Stimulated activated CD4-positive, alpha-beta T cell treated with anti-CD3 and anti-CD28 coated beads, Interleukin-4, amount 100 ng/mL, for 24 hours (primary cell): ENCODE data around the gene VRK3.
"Not testable (repeated sequence)": the region's sequence is repeated elsewhere in the genome, so short reads cannot be mapped to it uniquely, and the experiment has no call there.

Source experiments
- DNase-seq: peaks from one replicate; pipeline ENCODE4 v3.0.0-alpha.2; 2020

Gene VRK3

GRCh38 chr19:49986354-49986753, 38.8 kb downstream of the VRK3 start:
- no peak for DNase-seq

- DNase-seq, result no peak
Measured at GRCh38 chr19:49985871-49986270, 39.3 kb downstream of the VRK3 start.

- DNase-seq, result no peak
Measured at GRCh38 chr19:49984491-49984890, 40.7 kb downstream of the VRK3 start.

- DNase-seq, result peak; percentile 87
Measured at GRCh38 chr19:49983645-49984229, 41.4 kb downstream of the VRK3 start.

- DNase-seq, result no peak
Measured at GRCh38 chr19:49981603-49982593, 43.3 kb downstream of the VRK3 start.

- no peak for DNase-seq
Measured at GRCh38 chr19:49978324-49978723, 46.8 kb downstream of the VRK3 start.

GRCh38 chr19:49977881-49978280, 47.3 kb downstream of the VRK3 start:
- DNase-seq, result no peak

- no peak for DNase-seq
Measured at GRCh38 chr19:49977076-49977475, 48.1 kb downstream of the VRK3 start.

GRCh38 chr19:49976496-49976895, 48.7 kb downstream of the VRK3 start:
- no peak for DNase-seq

GRCh38 chr19:49975051-49975450, 50.1 kb downstream of the VRK3 start:
- DNase-seq, result no peak

GRCh38 chr19:49973987-49974386, 51.2 kb downstream of the VRK3 start:
- DNase-seq, result no peak

- no peak for DNase-seq
Measured at GRCh38 chr19:49972841-49973240, 52.3 kb downstream of the VRK3 start.

- DNase-seq, result no peak
Measured at GRCh38 chr19:49971991-49972411, 53.2 kb downstream of the VRK3 start.

GRCh38 chr19:49969355-49969754, 55.8 kb downstream of the VRK3 start:
- DNase-seq, result not testable (repeated sequence)

GRCh38 chr19:49968279-49968922, 56.8 kb downstream of the VRK3 start:
- no peak for DNase-seq

GRCh38 chr19:49960980-49961379, 64.2 kb downstream of the VRK3 start, which contains the start of gene SIGLEC11:
Gene SIGLEC11 (minus strand): TSS chr19:49961172. CDS start chr19:49961081, 91 bp downstream.
- DNase-seq, result not testable (repeated sequence)

- not testable (repeated sequence) for DNase-seq
Measured at GRCh38 chr19:49959892-49960291, 65.3 kb downstream of the VRK3 start.

- DNase-seq, result not testable (repeated sequence)
Measured at GRCh38 chr19:49958596-49958995, 66.6 kb downstream of the VRK3 start.

GRCh38 chr19:49958144-49958543, 67.0 kb downstream of the VRK3 start:
- DNase-seq, result not testable (repeated sequence)

GRCh38 chr19:49957262-49957915, 67.8 kb downstream of the VRK3 start:
- no peak for DNase-seq

GRCh38 chr19:49956115-49956495, 69.1 kb downstream of the VRK3 start:
- DNase-seq, result no peak

GRCh38 chr19:49954933-49955332, 70.2 kb downstream of the VRK3 start:
- no peak for DNase-seq
